ENCODE data around the gene RAB19.

DNA sequence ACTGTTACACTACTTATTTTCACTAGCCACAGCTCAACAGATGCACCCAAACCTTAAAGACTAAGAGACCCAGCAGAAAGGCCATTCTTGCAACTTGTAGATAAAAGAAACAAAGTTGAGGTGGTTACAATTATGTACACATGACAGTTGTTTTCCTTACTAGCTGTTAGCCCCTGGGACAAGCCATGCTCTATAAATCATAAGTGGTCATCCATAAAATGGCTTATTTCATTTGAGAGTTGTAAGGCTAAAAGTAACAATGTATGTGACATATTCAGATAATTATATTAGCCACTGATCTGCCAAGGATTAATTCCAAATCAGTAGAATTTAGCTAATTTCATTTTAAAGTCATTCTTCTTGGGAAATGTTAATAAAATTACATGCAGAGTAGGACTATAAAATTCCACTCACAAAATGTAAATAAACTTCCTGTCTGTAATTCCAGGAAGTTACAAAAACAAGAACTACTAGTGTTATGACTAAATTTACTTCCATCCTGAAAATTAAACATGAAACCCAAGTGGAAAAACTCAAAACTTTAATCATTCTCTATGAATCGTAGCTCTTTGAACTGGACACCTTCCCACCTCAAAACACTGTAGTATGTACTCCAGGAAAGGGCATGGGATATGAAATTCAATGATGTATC is 18.8 kb upstream of the RAB19 start:
- TF ChIP-seq CTCF (IDR thresholded peaks at IDR 0.05) (no peak), E2F5 (CRISPR knock-in tag; IDR thresholded peaks at IDR 0.05) (no peak), JUN (CRISPR knock-in tag; IDR thresholded peaks at IDR 0.05) (no peak), RELA (CRISPR knock-in tag; IDR thresholded peaks at IDR 0.05; ENCODE audit: borderline replicate concordance) (no peak), NFYB (CRISPR knock-in tag; conservative IDR thresholded peaks at IDR 0.05; ENCODE audit: low read depth) (no peak), CREB1 (CRISPR knock-in tag; IDR thresholded peaks at IDR 0.05) (no peak), NFATC4 (CRISPR knock-in tag; IDR thresholded peaks at IDR 0.05) (no peak), TEAD4 (CRISPR knock-in tag; IDR thresholded peaks at IDR 0.05) (no peak), TP53 (CRISPR knock-in tag; IDR thresholded peaks at IDR 0.05) (no peak)
- TF ChIP-seq, protein P1, sequence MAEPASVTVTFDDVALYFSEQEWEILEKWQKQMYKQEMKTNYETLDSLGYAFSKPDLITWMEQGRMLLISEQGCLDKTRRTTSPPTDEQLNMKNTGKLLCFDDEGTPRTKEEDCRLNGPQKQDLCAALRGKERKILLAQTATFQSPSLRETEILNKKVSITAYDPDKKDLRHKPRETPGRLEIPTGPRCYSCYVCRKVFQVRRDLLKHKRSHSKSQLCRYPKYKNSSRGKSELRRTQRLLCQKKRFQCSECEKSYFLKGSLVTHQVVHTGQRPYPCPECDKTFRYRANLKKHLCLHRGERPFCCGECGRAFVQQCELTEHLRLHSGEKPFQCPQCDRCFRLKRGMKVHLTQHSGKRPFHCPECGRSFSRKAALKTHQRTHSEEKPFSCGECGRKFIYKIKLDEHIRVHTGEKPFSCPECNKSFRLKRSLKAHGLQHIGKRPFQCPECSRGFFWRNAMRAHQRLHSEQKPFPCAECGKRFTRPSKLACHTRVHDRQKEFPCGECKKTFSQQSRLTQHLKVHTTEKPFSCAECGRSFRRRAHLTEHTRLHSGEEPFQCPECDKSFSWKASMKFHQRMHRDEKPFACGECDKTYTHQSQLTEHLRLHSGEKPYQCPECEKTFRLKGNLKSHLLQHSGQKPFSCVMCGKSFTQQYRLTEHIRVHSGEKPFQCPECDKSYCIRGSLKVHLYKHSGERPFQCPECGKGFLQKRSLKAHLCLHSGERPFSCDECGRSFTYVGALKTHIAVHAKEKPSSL (CRISPR knock-in tag; conservative IDR thresholded peaks at IDR 0.05): no peak
- TF ChIP-seq, protein P2, sequence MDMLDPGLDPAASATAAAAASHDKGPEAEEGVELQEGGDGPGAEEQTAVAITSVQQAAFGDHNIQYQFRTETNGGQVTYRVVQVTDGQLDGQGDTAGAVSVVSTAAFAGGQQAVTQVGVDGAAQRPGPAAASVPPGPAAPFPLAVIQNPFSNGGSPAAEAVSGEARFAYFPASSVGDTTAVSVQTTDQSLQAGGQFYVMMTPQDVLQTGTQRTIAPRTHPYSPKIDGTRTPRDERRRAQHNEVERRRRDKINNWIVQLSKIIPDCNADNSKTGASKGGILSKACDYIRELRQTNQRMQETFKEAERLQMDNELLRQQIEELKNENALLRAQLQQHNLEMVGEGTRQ (CRISPR knock-in tag; IDR thresholded peaks at IDR 0.05): no peak
